Measurements from ENCODE around the gene C12orf42. TPM values are rescaled to one million over a fixed set of nuclear protein-coding genes. Genes with fewer than 3 reads are reported as not detected.
A peak's percentile ranks its signal among the peaks of the same experiment; 100 is the strongest.

The C12orf42 gene
- total and polyA plus RNA-seq, 10 of the 15 experiments (the other 5 are each of a cell fraction or from before 2014, with no cell fraction given), result 1.4 to 7.0 (median 2.4) TPM

- no peak for TF ChIP-seq BHLHE40 (IDR thresholded peaks at IDR 0.05; ENCODE audit: borderline replicate concordance in 1 of 2, low read depth in 2 of 2, low read length in 1 of 2)
- TF ChIP-seq WRNIP1 (IDR thresholded peaks at IDR 0.05; ENCODE audit: borderline replicate concordance, low read depth, low read length), result no peak
- peak; percentile 54 for TF ChIP-seq JUNB (IDR thresholded peaks at IDR 0.05)
- no peak for TF ChIP-seq MEF2A (IDR thresholded peaks at IDR 0.05; ENCODE audit: insufficient read depth, low read depth, low read length)
- peak in 1 of 2 experiments; percentile 60; a peak in 1 of 4 replicates for TF ChIP-seq ETV6 (conservative IDR thresholded peaks at IDR 0.05 in 1 of 2, IDR thresholded peaks at IDR 0.05 in 1 of 2; ENCODE audit: borderline replicate concordance in 1 of 2, low read depth in 1 of 2)
- TF ChIP-seq CBX5 (IDR thresholded peaks at IDR 0.05; ENCODE audit: low read depth), result no peak
- TF ChIP-seq SKIL (IDR thresholded peaks at IDR 0.05; ENCODE audit: low read depth, poor library complexity, severe bottlenecking), result no peak
- no peak; the same call in 1 of the 2 replicates for TF ChIP-seq NR2F1 (conservative IDR thresholded peaks at IDR 0.05)
- no peak for TF ChIP-seq E2F4 (IDR thresholded peaks at IDR 0.05; ENCODE audit: low read depth, low read length)
- TF ChIP-seq NFYB (IDR thresholded peaks at IDR 0.05; ENCODE audit: insufficient read depth, low read depth, low read length), result no peak
- no peak for TF ChIP-seq NFYA (IDR thresholded peaks at IDR 0.05; ENCODE audit: borderline replicate concordance, low read depth, low read length)
- TF ChIP-seq NKRF (conservative IDR thresholded peaks at IDR 0.05), result no peak
- TF ChIP-seq IRF5 (IDR thresholded peaks at IDR 0.05; ENCODE audit: borderline replicate concordance), result no peak
- TF ChIP-seq TCF12 (IDR thresholded peaks at IDR 0.05; ENCODE audit: low read depth, low read length), result no peak
- TF ChIP-seq IKZF1 (conservative IDR thresholded peaks at IDR 0.05), result peak; percentile 40; the same call in 1 of the 2 replicates
- no peak for TF ChIP-seq KLF5 (IDR thresholded peaks at IDR 0.05; ENCODE audit: partially characterized antibody)
- no peak for TF ChIP-seq MAX (IDR thresholded peaks at IDR 0.05; ENCODE audit: low read depth, low read length)
- TF ChIP-seq TCF3 (IDR thresholded peaks at IDR 0.05; ENCODE audit: borderline replicate concordance, insufficient read depth, low read depth, low read length), result no peak
- TF ChIP-seq MXI1 (IDR thresholded peaks at IDR 0.05; ENCODE audit: low read depth, low read length), result no peak
- TF ChIP-seq CEBPB (IDR thresholded peaks at IDR 0.05; ENCODE audit: borderline replicate concordance in 1 of 2, low read depth in 2 of 2, low read length in 2 of 2), result no peak
These were observed 34.7 kb upstream of the C12orf42 start (continued) for GRCh38 chr12:103530307-103531066.

Measured in GM12878 (cell line).